OCI-LY3 (cell line): Measurements from ENCODE around the gene TBXAS1.

Source experiments
- CTCF ChIP-seq: fragments of 200-600, 300-600 bp; sonication (generic); IDR thresholded peaks from 2 replicates; pipeline ENCODE4 v1.5.1; 2014; ENCODE audit warnings: antibody characterized with exemption, low read length, low read depth
- EZH2phosphoT487 ChIP-seq: fragments of 200-600 bp; shearing (Covaris generic); IDR thresholded peaks from 2 replicates; pipeline ENCODE4 v1.6.1; 2018; ENCODE audit warnings: antibody characterized with exemption, mixed run types, low read depth

- TF ChIP-seq CTCF, result no peak
- no peak for TF ChIP-seq EZH2phosphoT487
Observed at GRCh38 chr7:140021603-140022002, 192.5 kb downstream of the TBXAS1 start.
